Measurements from ENCODE around the gene CDK17.
"Not testable (repeated sequence)": the region's sequence is repeated elsewhere in the genome, so short reads cannot be mapped to it uniquely, and the experiment has no call there.

The CDK17 gene

GRCh38 chr12:96321941-96322340, 78.3 kb downstream of the CDK17 start:
- DNase-seq (ENCODE audit: low read depth, low spot score), result no peak

GRCh38 chr12:96317801-96318200, 82.4 kb downstream of the CDK17 start:
- not testable (repeated sequence) for DNase-seq (ENCODE audit: low read depth, low spot score)

GRCh38 chr12:96315741-96316481, 84.3 kb downstream of the CDK17 start:
- not testable (repeated sequence) for DNase-seq (ENCODE audit: low read depth, low spot score)

- DNase-seq (ENCODE audit: low read depth, low spot score), result no peak
Measured at GRCh38 chr12:96314723-96315122, 85.5 kb downstream of the CDK17 start.

- DNase-seq (ENCODE audit: low read depth, low spot score), result no peak
Measured at GRCh38 chr12:96313606-96314005, 86.6 kb downstream of the CDK17 start.

GRCh38 chr12:96311191-96311590, 89.0 kb downstream of the CDK17 start:
- DNase-seq (ENCODE audit: low read depth, low spot score), result no peak

- DNase-seq (ENCODE audit: low read depth, low spot score), result no peak
Measured at GRCh38 chr12:96310067-96310466, 90.2 kb downstream of the CDK17 start.

- DNase-seq (ENCODE audit: low read depth, low spot score), result no peak
Measured at GRCh38 chr12:96308881-96309280, 91.4 kb downstream of the CDK17 start.

- DNase-seq (ENCODE audit: low read depth, low spot score), result no peak
Measured at GRCh38 chr12:96305665-96306064, 94.6 kb downstream of the CDK17 start.

- DNase-seq (ENCODE audit: low read depth, low spot score), result no peak
Measured at GRCh38 chr12:96303653-96304052, 96.6 kb downstream of the CDK17 start.

- no peak for DNase-seq (ENCODE audit: low read depth, low spot score)
Measured at GRCh38 chr12:96302687-96303310, 97.4 kb downstream of the CDK17 start.

GRCh38 chr12:96301732-96302131, 98.5 kb downstream of the CDK17 start:
- no peak for DNase-seq (ENCODE audit: low read depth, low spot score)

GRCh38 chr12:96300064-96300463, 100.2 kb downstream of the CDK17 start:
- DNase-seq (ENCODE audit: low read depth, low spot score), result no peak

- no peak for DNase-seq (ENCODE audit: low read depth, low spot score)
Measured at GRCh38 chr12:96297504-96297903, 102.7 kb downstream of the CDK17 start.

- DNase-seq (ENCODE audit: low read depth, low spot score), result no peak
Measured at GRCh38 chr12:96295532-96296160, 104.6 kb downstream of the CDK17 start.

GRCh38 chr12:96294831-96295230, 105.4 kb downstream of the CDK17 start:
- DNase-seq (ENCODE audit: low read depth, low spot score), result no peak

GRCh38 chr12:96293093-96293492, 107.1 kb downstream of the CDK17 start:
- DNase-seq (ENCODE audit: low read depth, low spot score), result no peak

GRCh38 chr12:96289067-96289466, 111.2 kb downstream of the CDK17 start:
- DNase-seq (ENCODE audit: low read depth, low spot score), result no peak

GRCh38 chr12:96285158-96285557, 115.1 kb downstream of the CDK17 start:
- DNase-seq (ENCODE audit: low read depth, low spot score), result no peak

- no peak for DNase-seq (ENCODE audit: low read depth, low spot score)
Measured at GRCh38 chr12:96274331-96274730, 125.9 kb downstream of the CDK17 start.

GRCh38 chr12:96271469-96272199, 128.6 kb downstream of the CDK17 start:
- no peak for DNase-seq (ENCODE audit: low read depth, low spot score)

GRCh38 chr12:96266238-96266637, 134.0 kb downstream of the CDK17 start:
- no peak for DNase-seq (ENCODE audit: low read depth, low spot score)
